ENCODE measurements around the gene NAIF1.

GRCh38 chr9:128048663-128049062 is 18.5 kb downstream of the NAIF1 start:
- TF ChIP-seq, protein P1, sequence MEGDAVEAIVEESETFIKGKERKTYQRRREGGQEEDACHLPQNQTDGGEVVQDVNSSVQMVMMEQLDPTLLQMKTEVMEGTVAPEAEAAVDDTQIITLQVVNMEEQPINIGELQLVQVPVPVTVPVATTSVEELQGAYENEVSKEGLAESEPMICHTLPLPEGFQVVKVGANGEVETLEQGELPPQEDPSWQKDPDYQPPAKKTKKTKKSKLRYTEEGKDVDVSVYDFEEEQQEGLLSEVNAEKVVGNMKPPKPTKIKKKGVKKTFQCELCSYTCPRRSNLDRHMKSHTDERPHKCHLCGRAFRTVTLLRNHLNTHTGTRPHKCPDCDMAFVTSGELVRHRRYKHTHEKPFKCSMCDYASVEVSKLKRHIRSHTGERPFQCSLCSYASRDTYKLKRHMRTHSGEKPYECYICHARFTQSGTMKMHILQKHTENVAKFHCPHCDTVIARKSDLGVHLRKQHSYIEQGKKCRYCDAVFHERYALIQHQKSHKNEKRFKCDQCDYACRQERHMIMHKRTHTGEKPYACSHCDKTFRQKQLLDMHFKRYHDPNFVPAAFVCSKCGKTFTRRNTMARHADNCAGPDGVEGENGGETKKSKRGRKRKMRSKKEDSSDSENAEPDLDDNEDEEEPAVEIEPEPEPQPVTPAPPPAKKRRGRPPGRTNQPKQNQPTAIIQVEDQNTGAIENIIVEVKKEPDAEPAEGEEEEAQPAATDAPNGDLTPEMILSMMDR (conservative IDR thresholded peaks at IDR 0.05), result no peak
- no peak for TF ChIP-seq EZH2 (IDR thresholded peaks at IDR 0.05; ENCODE audit: low read depth)
